Neural crest cell (in vitro differentiated cells): ENCODE results near the gene PCNX3. TPM values are rescaled to one million over a fixed set of nuclear protein-coding genes. Genes with fewer than 3 reads are reported as not detected.

Experiments used
- DNase-seq: peaks from one replicate; pipeline ENCODE4 v3.0.0; 2021; ENCODE audit warnings: low read depth, mixed read lengths, low spot score
- H3K27ac Mint-ChIP-seq: one replicate; pipeline ENCODE4 v1.8.0; 2021; ENCODE audit warnings: mild to moderate bottlenecking, mixed read lengths; ENCODE audit not compliant: unreplicated experiment
- H3K27me3 Mint-ChIP-seq: 2 replicates; pipeline ENCODE4 v1.8.0; 2021; ENCODE audit warnings: low read depth, mild to moderate bottlenecking, mixed read lengths
- H3K36me3 Mint-ChIP-seq: 2 replicates; pipeline ENCODE4 v1.8.0; 2021; ENCODE audit warnings: low read depth, mild to moderate bottlenecking, mixed read lengths
- H3K4me1 Mint-ChIP-seq: 2 replicates; pipeline ENCODE4 v1.8.0; 2021; ENCODE audit warnings: mixed read lengths
- H3K4me3 Mint-ChIP-seq: one replicate; pipeline ENCODE4 v1.8.0; 2021; ENCODE audit warnings: mild to moderate bottlenecking, mixed read lengths
- H3K9me3 Mint-ChIP-seq: 2 replicates; pipeline ENCODE4 v1.8.0; 2021; ENCODE audit warnings: mixed read lengths
- total RNA-seq: library from RNA; stranded (reverse); gene quantifications from 2 replicates; pipeline ENCODE4 v1.2.1, GENCODE V29; 2021
- TF ChIP-seq, protein P1 (sequence below): fragments of 200-600 bp; sonication (generic); conservative IDR thresholded peaks from 2 replicates; pipeline ENCODE4 v1.5.0; 2021; ENCODE audit warnings: antibody characterized with exemption, mild to moderate bottlenecking

The PCNX3 gene
- total RNA-seq, 1 donor from 2014 or later: 58.2 TPM

DNA sequence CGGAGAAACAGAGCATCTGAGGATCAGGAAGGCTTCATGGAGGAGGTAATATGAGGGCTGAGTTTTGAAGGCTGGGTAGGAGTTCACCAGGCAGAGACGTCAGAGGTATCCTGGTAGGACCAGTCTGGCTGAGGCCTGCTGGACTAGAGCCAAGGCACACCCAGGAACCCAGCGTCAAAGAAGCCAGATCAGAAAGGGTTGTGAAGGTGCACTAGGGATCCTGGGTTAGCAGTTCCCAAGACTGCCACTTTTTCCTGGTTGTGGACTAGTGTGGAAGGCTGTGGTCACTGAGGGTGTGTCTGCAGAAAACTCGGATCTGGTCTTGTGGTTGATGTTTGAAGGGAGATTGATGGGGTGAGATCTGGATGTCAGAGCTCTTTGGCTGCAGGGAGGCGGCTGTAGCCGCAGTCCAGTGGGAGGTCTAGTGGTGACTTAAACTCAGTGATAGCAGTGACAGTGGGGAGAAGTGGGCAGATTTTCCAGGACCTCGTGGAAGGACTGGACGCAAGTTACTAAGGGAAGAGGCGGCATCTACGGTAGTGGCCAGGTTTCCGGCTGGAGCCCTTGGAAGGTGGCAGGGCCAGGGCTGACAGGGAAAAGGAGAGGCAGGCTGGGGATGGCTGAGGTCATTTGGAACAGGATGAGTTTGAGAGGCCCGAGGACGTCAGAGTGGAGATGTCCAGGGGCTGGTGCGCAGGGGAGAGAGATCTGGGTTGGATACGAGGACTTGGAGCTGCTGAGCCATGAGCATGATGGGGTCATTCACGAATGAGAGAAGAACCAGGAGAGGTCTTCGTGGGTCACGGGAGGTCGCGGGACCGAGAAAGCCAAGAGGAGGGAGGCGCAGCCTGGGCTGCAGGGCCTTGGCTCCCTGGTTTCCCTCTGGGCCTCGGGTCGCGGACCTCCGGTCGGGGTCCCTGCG, 36.3 kb downstream of the PCNX3 start:
- Mint-ChIP-seq H3K27ac (peak overlapping the region; percentile 73), H3K4me3 (peak overlapping the region; percentile 78), H3K4me1 (peaks cover 29% of the 10 kb centered on the region), H3K27me3 (peaks cover 15% of the 10 kb centered on the region), H3K9me3 (no peaks in the 10 kb centered on the region), H3K36me3 (peaks cover 9% of the 10 kb centered on the region)
- TF ChIP-seq, protein P1, sequence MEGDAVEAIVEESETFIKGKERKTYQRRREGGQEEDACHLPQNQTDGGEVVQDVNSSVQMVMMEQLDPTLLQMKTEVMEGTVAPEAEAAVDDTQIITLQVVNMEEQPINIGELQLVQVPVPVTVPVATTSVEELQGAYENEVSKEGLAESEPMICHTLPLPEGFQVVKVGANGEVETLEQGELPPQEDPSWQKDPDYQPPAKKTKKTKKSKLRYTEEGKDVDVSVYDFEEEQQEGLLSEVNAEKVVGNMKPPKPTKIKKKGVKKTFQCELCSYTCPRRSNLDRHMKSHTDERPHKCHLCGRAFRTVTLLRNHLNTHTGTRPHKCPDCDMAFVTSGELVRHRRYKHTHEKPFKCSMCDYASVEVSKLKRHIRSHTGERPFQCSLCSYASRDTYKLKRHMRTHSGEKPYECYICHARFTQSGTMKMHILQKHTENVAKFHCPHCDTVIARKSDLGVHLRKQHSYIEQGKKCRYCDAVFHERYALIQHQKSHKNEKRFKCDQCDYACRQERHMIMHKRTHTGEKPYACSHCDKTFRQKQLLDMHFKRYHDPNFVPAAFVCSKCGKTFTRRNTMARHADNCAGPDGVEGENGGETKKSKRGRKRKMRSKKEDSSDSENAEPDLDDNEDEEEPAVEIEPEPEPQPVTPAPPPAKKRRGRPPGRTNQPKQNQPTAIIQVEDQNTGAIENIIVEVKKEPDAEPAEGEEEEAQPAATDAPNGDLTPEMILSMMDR: no peak
- no peak for DNase-seq

GRCh38 chr11:65652511-65653228, 37.1 kb downstream of the PCNX3 start:
- H3K9me3 Mint-ChIP-seq: no peaks in the 10 kb centered on the region
- peak overlapping the region; percentile 99 for H3K27ac Mint-ChIP-seq
- H3K4me1 Mint-ChIP-seq: peaks cover 29% of the 10 kb centered on the region
- peaks cover 14% of the 10 kb centered on the region for H3K27me3 Mint-ChIP-seq
- TF ChIP-seq, protein P1: no peak
- peaks cover 11% of the 10 kb centered on the region for H3K36me3 Mint-ChIP-seq
- peak; percentile 88 for DNase-seq
- peak overlapping the region; percentile 94 for H3K4me3 Mint-ChIP-seq

DNA sequence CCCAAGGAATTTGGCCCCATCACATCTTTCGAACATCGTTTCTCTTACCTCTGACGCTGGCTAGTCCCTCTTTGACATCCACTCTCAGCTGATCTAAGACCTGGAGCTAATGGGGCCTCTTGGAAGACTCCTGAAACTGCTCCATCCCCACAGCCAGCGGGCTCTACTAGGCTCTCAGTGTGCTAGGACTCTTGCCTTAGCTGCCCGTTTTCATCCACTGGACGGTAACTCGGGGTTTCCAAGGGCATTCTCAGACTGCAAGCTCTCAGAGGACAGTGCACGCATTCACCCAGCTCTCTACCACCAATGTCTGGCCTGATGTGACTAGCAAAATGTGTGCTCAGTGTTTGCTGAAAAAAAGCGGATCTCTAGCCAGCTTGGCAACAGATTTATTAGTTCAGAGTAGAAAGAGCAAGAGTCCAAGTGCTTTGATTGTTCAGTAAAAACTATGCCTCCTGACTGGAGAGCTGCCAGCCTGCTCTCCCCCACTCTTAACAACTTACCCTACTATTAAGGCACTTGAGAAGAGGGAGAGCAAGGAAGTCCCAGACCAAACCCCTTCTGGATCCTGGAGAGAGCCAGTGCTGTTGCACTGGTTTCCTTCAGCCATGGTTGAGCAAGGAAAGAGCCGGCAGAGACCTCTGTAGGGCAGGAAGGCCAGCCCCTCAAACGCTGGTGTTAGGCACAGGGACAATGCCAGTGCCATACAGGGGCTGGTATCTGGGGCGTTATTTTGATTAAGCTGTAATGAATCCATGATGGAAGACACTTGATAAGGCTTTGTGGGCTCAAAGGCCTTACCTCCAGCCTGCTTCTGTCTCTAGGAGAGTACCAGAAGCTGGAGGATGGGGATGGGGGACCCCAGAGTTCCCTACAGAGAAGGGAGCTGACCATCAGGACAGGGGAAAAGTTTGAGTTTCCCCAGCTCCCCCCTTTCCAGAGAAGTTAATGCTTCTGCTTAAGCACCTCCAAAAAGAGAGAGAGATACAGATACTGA, 38.0 kb downstream of the PCNX3 start:
- Mint-ChIP-seq H3K36me3 (peaks cover 11% of the 10 kb centered on the region), H3K9me3 (no peaks in the 10 kb centered on the region), H3K27me3 (peaks cover 6% of the 10 kb centered on the region), H3K4me1 (peaks cover 29% of the 10 kb centered on the region), H3K27ac (peak overlapping the region; percentile 99), H3K4me3 (peak overlapping the region; percentile 94)
- DNase-seq: no peak
- TF ChIP-seq, protein P1: no peak

DNA sequence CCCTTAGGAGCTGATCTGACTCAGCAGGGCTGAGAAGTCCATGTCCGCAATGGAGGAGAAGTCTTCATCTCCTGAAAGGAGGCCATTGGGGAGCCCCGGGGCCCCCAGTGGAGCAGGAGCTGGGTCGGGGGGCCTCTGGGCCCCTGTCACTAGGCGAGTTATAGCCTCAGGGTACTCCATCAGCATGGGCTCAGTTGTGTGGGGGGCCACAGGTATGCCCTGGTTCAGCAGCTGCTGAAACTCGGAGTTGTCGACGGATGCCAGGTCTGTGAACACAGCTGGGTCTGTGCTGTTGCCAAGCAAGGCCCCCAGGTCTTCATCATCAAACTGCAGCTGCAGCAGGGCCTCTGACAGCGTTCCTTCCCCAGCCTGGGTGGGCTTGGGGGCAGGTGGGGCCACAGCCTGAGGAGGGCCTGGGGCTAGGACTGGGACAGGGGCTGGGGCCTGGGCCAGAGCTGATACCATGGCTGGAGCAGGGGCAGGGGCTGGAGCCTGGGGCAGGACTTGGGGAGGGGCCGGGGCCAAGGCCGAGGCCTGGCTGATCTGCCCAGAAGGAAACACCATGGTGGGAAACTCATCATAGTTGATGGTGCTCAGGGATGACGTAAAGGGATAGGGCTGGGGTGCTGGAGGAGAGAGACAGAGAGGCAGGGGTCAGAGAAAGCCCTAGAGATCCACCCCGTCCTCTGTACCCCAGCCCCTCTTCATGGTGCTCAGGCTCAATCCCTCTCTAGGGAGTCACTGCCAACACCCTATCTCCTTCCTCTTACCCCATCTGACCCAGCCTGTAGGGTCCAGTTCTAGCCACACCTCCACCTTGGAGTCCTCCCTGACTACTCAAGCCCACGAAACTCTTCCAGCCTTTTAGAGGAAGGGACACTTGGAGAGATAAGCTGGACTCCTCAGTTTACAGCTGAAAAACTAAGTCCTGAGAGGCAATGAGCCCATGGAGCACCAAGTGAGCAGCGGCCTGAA, 39.1 kb downstream of the PCNX3 start:
- TF ChIP-seq, protein P1: no peak
- peaks cover 26% of the 10 kb centered on the region for H3K4me1 Mint-ChIP-seq
- H3K27me3 Mint-ChIP-seq: peaks cover 6% of the 10 kb centered on the region
- H3K4me3 Mint-ChIP-seq: peak overlapping the region; percentile 71
- no peak for DNase-seq
- no peaks in the 10 kb centered on the region for H3K9me3 Mint-ChIP-seq
- H3K27ac Mint-ChIP-seq: no peak overlapping the region
- H3K36me3 Mint-ChIP-seq: peaks cover 16% of the 10 kb centered on the region
